ENCODE measurements around the gene LRBA.

The LRBA gene

DNA sequence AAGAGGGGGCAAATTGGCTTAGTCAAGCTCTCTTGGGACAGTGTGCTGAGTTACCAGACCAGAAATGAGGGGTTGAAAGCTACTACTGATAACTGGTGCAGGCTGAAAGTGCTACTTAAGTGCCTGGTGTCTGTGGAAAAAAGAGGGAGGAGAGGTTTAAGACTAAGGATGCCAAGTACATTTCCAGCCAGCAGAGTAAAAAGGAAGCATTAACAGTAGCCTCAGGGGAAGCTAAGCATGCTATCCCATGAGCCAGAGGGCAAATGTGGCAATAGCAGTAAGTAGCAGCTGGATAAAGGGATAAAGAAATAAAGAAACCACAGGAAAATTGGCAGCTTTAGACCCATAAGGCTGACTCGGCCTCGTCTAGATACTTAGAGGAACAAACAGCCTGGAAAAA lies 629.5 kb downstream of the LRBA start:
- DNase-seq: no peak

DNA sequence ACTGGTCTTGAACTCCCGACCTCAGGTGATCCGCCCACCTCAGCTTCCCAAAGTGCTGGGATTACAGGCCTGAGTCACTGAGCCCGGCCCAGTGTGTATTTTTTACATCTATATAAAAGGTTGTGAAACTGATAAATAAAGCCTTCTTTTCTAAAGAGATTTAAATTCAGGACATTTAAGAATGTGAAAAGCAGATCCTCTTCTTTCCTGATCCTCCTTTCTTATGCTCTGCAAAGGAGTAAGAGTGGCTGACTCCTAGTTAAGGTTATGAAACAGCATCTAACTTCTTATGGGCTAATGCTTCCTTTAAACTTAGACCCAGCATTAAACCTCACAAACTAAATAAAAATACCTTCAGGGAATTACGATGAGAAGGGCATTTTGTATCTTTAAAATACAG lies 630.8 kb downstream of the LRBA start:
- no peak for DNase-seq

DNA sequence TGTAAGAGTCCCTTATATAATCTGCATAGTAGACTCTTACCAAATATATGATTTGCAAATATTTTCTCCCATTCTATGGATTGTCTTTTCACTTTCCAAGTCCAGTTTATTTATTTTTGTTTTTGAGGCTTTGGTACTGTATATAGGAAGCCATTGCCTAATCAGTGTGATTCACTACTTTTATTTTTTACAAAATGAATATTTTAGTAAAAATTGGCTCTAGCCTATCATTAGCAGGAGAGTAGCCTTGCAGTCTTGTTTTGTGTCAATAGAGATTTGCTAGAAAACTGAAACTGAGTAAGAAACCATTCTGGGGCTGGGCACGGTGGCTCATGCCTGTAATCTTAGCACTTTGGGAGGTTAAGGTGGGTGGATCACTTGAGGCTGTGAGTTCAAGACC lies 633.1 kb downstream of the LRBA start:
- DNase-seq: no peak

DNA sequence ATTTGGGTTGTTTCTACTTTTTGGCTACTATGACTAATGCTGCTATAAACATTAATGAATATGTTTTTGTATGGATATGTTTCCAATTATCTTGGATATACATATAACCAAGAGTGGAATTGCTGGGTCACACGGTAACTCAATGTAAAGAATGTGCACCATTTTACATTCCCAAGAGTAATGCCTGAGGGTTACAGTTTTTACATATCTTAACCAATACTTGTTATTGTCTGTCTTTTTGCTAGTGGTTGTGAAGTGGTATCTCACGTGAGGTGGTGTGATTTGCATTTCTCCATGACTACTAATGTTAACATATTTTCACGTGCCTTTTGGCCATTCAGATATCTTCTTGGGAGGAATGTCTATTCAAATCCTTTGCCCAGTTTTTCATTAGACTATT lies 633.5 kb downstream of the LRBA start:
- no peak for DNase-seq

DNA sequence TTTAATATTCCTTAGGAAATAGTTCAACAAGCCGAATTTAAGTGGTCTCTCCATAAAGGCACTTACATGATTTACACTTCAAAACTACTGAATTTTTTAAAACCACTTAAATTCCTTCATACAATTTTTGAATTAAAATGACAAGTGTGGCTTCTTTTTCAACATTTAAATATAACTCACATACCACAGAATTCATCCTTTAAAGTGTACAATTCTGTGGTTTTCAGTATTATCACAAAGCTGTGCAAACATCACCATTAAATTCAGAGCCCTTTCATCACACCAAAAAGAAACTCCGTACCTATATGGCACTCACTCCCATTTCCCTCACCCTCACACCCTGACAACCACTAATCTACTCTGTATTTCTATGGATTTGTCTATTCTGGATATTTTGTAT lies 634.0 kb downstream of the LRBA start:
- DNase-seq: no peak

DNA sequence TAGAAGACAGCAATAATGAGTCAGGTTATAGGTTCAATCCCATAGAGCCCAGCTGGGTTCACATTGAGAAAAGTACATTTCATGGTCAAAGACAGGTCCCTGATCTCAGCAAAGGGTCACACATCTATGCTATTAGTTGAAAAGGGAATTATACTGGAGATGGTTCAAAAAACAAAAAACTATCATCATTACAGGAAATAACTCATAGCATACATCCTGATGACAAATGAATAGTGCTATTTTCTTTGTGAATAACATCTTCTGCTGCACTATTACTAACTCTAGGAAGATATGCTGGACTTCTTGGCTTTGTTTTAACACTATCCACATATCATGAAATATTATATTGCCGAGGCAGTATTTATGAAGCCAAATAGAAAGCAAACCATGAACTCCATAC lies 635.6 kb downstream of the LRBA start:
- DNase-seq: no peak

DNA sequence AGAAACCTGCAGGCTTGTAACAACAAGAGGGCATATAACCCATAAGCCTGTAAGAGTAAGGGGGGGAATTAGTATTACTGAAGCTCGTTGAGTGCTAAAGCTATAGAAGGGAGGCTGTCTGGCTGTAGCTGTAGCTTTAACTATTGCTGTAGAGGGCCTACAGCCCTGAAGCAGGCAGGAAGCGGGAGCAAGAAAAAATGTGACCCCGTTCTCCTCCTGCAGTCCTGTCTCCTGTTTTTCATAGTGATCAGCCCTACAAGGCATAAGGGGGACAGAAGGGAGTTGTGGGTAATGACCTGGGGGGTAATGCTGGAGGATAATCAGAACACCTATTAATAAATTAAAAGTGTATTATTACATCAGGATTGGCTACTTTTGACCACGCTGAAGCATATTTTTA lies 640.1 kb downstream of the LRBA start:
- no peak for DNase-seq

DNA sequence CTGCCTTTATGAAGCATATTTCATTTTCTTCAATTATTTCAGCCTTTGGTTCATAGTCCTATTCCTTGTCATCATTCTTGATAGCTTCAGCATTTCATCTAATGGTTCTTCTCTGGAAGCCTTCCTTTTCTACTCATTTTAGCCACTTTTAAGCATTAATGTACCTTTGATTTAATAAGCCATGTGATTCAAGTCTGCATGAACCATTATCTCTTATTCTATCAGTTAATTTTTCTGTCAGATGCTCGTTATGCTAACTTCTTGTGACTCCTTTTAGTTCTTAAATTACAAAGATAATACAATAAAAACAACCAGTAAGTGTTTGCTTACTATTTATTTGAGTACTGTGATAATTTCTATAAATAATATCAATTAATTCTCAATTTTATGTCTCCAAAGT lies 643.2 kb downstream of the LRBA start:
- no peak for DNase-seq

DNA sequence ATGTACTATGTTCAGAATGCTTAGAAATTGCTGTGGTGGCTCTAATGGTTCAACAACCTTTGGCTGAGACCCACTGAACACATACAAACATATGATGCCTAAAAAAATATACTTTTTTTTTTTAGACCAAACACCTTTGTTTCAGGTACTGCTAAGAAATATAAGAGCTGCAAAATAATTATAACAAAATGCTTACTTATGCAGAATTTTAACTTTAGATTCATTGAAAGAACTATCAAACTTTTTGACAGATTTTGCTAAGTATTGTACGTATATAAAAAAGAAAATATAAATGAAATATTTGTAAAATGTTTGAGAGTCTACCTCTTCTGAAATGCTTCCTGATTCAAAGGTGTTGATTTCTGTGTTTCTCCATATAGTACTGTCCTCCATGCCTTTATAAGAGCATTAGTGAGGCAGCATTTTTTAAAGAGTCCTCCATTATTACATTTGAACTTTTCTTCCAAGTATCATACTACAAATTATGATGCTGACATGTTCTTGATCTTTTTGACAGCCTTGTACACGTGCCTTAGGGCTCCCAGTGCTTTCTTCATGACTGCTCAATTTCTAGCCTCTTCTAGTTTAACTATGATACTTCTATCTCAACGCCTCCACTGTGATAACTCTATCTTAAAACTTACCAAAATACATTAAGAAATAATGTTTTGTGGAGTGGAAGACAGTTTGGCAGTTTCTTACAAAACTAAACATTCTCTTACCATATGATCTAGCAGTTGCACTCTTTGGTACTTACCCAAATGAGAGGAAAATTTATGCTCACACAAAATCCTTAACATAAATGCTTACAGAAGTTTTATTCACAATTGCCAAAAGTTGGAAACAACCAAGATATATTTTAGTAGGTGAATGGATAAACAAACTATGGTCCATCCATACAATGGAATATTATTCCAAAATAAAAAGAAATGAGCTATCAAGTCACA lies 645.4 kb downstream of the LRBA start:
- DNase-seq: no peak

DNA sequence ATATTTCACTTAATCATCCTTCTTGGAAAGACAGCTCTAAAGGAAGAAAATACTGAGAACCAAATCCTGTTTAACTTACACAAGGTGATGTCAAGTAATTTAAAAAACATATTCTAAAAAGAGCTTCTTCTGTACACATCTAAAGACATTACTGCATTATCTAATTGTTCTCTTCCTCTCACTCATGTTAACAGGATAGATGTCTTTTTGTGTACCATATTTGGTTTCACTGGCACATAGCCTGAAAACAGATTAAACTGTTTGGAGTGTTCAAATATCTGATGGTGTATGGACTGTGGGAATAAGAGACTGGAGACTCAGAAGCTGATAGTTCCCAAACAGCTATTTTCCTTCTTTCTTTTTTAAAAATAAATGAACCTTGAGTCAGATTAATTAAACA lies 646.4 kb downstream of the LRBA start:
- DNase-seq: no peak

DNA sequence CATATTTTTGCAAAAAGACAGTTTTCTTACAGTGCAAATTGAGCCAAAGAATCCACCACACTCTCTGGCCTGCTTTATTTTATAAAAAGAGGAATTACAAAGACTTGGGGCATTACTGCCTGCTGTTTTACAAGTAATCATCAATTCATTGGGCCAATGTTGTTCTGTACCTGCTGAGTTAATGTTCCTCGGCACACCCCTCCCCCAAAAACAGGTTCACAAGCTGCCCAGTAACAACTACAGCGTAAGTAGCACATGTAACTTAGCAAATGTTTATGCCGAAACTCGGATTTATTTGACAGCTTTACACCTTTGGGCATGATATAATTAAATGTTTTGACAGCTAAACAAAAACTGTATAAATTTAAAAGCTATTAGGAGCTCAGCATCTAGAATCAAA lies 647.8 kb downstream of the LRBA start:
- no peak for DNase-seq

DNA sequence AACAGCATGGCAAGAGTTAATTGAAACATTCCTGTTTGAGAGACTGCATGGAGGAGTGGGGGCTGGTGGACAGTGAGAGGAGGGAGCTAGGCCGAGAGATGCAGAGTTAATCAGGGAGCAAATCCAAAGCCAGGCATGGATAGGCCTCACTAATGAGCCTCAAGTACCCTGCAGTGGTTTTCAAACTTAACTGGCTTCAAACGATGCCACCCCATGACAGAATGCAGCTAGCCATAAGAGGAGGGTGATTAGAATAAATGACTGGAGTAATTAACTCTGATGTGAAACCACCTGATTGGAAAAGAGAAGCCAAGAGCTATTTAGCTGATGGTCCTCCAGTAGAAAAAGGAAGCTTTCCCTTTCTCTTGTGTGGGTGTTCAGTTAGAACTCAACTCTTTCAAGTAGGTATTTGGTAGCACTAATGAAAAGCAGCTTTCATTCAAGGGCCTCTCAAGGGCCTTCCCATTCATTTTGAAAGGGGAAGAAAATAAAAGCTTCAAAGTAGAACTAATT lies 648.5 kb downstream of the LRBA start:
- DNase-seq: no peak

DNA sequence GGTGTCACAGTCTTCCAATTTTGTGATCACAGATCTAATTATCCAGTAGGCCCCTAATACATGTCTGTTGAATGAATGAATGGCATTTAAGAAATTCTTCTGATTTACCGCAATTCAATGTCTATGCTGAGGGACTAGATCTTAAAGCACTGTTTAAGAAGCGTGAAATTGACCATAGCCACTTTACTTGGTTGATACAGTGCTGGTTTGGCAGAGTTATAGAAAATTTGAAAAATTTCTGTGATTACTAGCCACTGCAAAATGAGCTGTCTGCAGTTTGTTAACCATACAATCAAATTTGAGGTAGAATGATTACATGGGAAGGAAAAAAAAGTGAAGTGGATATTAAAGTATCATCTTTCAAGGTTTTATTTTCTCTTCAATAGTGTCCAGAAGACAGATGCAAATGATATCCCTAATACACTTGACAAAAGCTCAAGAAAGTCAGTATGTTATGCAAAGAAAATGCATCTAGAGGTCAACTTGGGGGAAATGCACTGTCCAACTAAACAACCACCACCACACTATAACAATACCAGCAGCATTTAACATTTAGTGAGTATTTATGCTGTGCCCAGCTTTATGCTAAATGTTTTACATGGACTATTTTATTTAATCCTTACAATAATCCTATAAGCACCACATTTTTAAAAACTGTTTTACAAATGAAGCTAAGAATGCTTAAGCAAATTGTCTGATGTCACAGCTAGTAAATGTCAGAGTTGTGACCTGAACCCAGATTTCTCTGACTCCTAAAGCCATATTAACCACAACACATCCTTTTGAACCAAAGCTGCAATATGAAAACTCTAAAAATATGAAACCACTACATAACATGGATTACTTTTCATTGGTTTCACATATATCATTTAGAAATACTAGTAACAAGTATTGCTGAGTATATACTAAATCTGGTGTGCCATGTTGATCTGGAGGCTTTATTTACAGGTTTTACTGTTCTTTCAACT lies 651.1 kb downstream of the LRBA start:
- no peak for DNase-seq

DNA sequence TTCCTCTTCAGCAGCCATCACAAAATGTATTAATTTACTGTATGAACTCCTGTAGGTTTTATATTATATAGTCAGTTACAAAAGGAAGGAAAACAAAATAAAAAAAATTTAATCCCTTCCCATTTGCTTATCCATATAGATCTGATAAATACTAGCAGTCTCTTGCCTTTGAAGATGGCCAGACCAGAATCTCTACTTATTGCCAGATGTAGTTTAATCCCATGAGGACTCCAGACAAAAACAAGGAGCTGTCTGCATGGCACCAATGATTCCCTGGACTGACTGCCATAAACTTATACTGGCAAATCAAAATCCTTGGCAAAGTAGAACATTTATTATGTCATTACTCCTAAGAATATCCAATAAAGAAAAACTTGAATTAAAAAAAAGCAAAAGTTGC lies 656.4 kb downstream of the LRBA start:
- no peak for DNase-seq

DNA sequence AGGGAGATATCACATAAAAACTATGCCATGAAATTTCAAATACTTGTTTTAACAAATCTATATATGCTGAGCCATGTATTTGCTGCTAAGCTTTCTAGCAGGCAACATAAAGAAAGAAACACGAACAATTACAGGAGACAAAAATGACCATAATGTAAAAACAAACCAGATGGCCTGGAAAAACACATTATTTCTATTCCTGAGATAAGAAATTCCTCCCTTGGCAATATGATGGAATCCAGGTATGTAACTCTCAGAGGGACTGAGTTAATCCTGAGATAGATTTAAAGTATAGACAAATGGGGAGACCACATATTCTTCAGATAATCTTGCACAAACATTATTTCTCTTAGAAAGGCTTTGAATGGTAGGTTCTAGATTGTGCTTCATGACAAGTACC lies 657.3 kb downstream of the LRBA start:
- no peak for DNase-seq

DNA sequence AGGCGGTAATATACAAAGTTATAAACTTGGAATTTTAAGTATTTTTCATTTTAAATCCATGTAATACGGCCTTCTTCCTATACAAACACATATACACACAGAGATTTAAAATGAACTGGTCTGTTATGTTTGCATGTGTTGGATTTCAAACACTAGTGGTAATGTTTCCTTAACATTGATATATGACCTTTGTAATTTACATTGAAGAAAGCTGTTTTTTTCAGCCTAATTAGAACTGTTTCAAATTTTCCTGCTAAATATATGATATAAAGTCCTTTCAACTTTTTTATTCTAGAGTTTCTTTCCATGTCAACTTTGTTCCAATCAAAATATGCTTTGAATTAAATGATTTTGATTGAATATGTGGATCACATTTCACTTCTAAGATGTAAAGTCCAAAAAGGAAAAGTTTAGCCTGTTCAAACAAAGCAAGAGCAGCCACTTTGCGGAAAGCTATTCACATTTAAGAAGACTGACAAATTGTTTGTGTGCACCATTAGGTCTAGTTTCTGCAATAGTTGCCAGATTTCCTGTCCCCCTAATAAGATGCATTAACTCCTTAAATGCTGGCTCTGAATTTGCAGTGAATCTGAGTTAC lies 659.1 kb downstream of the LRBA start:
- no peak for DNase-seq

DNA sequence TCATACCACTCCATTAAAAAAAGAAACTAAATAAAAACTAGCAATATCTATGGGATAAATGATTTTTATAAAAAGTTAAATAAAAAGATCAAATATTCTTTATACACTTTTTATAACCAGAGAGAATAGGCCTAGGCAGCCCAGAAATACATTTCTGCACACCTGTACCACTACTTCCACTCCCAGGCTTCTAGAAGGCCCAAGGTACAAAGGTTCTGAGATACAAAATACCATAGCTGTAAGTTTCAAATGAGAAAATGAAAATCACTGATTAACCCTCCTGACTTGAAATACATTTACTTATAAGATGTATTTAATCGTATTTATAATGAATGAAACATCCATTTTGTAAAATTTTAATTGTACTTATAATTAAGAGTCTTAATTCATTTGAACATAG lies 659.7 kb downstream of the LRBA start:
- no peak for DNase-seq

DNA sequence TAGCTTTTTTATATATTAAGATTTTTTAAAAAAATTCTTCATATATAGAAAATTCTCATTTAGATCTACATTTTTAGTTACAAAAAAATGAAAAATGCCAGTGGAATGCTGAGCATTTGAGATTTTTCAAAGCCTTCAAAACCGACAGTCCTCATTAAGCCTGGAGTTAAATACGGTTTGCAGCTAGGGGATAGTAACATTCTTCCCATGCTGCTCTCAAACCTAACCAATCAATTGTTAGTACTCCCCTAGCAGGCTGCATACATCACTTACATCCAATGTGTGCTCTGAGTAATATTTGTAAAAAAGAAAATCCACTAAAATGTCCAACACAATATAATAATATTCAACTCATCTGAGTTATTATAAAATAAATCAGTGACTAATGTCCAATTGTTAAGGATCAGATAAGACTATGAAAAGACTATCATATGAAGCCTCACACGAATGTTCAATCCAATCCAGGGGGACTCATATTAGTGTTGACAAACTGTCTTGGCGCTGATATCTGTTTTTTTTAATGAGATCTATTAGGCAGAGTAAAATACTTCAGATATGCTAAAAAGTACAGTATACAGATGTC lies 660.8 kb downstream of the LRBA start:
- no peak for DNase-seq

DNA sequence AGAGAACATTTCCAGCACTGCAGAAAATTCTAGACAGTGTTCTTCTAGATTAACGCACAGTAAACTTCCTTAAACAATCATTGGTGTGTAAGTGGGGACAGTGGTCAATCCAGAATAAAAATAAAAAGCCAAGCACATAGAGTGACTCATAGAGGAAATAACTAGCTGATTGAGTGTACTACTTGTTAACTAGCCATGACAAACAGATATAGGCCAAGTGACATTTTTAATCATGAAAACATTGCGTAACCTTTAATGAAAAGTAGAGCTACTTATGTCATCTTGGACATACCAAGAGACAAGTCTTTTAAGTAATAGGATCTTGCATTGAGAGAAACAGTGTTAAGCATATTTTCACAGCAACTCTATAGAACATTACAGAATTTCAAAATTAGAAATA lies 667.0 kb downstream of the LRBA start:
- DNase-seq: peak in 1 of 2 donors; percentile 43

DNA sequence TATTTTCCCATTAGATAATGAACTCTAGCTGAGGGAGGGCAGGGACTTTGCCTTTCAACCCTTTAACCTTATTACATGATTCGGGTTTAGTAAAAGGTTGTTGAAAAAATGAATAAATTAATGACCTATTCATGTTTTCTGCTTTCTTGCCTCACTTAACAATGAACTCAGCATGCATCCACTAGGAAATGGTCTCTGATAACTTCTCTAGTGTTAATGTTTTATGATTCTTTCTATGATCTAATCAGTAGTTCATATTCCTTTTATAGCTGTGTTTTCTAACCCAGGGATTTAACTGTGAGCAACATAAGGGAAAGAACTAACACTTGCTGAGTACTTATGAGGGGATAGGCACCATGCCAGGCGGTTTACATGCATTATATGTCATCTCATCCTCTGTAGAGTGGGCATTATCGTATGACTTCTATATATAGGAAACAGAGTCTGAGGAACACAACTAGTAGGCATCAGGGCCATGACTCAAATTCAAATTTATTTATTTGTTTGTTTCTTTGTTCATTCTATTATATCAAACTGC lies 669.8 kb downstream of the LRBA start:
- DNase-seq: no peak

DNA sequence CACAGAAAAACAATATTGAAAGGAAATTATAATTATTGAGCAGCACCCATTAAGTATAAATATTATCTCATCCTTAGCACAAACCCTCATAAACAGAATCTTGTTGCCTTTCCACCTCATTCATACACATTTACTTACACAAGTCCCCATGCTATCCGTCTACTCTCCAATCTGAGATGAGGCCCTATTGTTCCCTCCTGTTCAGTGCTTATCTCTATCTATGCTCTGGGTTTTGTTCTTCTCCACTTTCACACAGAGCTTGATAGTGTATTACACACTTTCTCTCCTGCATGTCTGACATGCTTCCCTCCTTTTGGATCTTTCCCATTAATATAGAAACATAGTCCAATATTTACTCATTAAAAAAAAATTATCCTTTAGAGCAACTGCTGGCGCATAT lies 671.3 kb downstream of the LRBA start:
- DNase-seq: no peak

DNA sequence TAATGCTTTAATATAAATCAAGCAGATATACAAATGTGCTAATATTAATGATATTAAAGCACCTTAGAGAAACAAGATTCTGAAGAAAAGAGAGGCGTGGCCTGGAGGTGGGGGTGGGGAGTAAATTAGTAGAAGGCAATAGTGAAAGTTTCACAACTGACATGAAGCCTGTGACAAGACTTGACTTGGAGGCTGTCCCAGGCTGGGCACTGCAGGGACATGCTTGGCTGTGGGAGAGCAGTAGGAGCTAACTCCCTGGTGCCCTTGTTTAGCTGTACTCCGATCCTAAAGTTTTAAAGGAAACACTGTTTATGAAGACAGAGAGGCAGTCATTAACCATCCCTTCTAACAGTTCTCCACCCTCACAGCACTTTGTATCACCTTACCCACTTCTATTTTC lies 672.1 kb downstream of the LRBA start:
- no peak for DNase-seq

DNA sequence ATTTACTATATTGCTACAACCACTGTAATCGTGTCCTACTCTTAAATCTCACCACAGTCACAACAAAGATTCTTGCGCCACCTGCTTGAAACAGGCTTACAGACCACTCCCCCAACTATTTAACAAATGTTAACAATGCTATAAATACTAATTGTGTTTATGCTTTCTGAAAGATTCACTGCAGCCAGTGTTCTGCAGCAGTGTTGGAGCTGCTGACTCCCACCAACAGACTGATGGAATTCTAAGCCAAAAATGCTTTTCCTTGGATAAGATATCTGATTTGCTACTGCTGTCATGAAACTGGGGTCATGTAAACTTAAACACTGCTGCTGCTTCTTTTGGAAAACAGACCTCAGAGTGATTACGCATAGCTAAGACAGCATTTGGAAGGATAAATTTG lies 677.4 kb downstream of the LRBA start:
- DNase-seq: no peak
